Measurements from ENCODE around the gene KCNMA1. TPM values are rescaled to one million over a fixed set of nuclear protein-coding genes. Genes with fewer than 3 reads are reported as not detected.

Gene KCNMA1
- total and polyA plus RNA-seq, 4 experiments from 2014 or later = 0.26 TPM; not detected in 3

DNA sequence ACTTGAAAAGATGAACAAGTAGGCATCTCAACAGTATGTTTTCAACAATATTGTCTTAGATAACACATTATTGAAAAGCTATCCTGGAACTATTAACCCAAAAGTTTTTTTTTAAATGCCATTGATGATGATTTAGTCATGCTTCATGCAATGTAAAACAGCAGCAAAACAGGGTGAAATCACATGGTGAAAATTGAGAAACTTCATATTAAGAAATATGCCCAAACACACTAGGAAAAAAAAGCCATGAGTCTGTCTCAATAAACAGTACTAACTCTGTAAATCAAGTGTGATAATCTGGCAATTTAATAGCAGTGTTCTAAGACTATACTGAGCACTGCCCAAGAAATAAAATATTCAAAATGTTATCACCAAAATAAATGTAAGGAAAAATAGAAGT, 613.1 kb downstream of the KCNMA1 start:
- Histone ChIP-seq H3K4me3 (ENCODE audit: low read length in 2 of 2) (no peak overlapping the region), H3K27me3 (ENCODE audit: insufficient read depth, low read length) (no peaks in the 10 kb centered on the region), H3K9me3 (ENCODE audit: control insufficient read depth in 1 of 2, low read length in 2 of 2) (no peaks in the 10 kb centered on the region), H3K4me1 (ENCODE audit: insufficient read depth, low read length) (no peaks in the 10 kb centered on the region), H3K36me3 (ENCODE audit: insufficient read depth, low read length) (no peaks in the 10 kb centered on the region), H3K27ac (ENCODE audit: low read depth, low read length) (no peak overlapping the region)
- intact Hi-C loops (cut with micrococcal nuclease) = no loop called here
- CTCF ChIA-PET (ENCODE audit: partially characterized antibody) = no interaction called here
- no peak for DNase-seq
- Mint-ChIP-seq H3K4me1 (no peaks in the 10 kb centered on the region), H3K27ac (no peak overlapping the region), H3K9me3 (peaks cover 0 to 4% (median 0%) of the 10 kb centered on the region in 8 donors), H3K36me3 (no peaks in the 10 kb centered on the region), H3K4me3 (no peak overlapping the region), H3K27me3 (peaks cover 4 to 5% of the 10 kb centered on the region in 2 donors)
- POLR2A ChIA-PET (ENCODE audit: partially characterized antibody) = no interaction called here

DNA sequence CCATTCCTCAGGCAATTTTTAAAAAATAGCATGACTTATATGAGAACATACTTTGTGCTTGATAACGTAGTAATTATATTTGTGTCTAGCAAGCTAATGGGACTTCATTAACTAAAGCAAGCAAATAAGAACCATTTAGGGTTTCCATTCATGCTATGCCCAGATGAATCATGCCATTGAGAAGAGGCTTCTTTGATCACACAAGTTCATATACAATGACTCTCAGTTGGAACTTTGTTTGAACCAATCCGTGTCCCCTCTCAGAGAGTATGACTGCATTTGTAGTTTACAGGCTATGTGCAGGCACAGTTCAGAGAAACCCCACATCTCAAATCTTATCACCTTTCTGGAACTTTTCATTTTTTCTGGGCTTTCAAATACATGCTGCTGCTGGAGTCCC, 614.2 kb downstream of the KCNMA1 start:
- DNase-seq = no peak
- Histone ChIP-seq H3K27ac (ENCODE audit: low read depth, low read length) (no peak overlapping the region), H3K4me3 (ENCODE audit: low read length in 2 of 2) (no peak overlapping the region), H3K36me3 (ENCODE audit: insufficient read depth, low read length) (no peaks in the 10 kb centered on the region), H3K9me3 (ENCODE audit: control insufficient read depth in 1 of 2, low read length in 2 of 2) (no peaks in the 10 kb centered on the region), H3K27me3 (ENCODE audit: insufficient read depth, low read length) (no peaks in the 10 kb centered on the region), H3K4me1 (ENCODE audit: insufficient read depth, low read length) (no peaks in the 10 kb centered on the region)
- no peaks in the 10 kb centered on the region for H3K36me3 Mint-ChIP-seq
- intact Hi-C loops (cut with micrococcal nuclease) = no loop called here
- no peaks in the 10 kb centered on the region for H3K4me1 Mint-ChIP-seq
- no peak overlapping the region for H3K4me3 Mint-ChIP-seq
- POLR2A ChIA-PET (ENCODE audit: partially characterized antibody) = no interaction called here
- CTCF ChIA-PET (ENCODE audit: partially characterized antibody) = no interaction called here
- H3K9me3 Mint-ChIP-seq = peaks cover 0 to 4% (median 0%) of the 10 kb centered on the region in 8 donors
- H3K27me3 Mint-ChIP-seq = peaks cover 3 to 4% of the 10 kb centered on the region in 2 donors
- no peak overlapping the region for H3K27ac Mint-ChIP-seq

- Histone ChIP-seq H3K27me3 (ENCODE audit: insufficient read depth, low read length) (no peaks in the 10 kb centered on the region), H3K36me3 (ENCODE audit: insufficient read depth, low read length) (no peaks in the 10 kb centered on the region), H3K4me3 (ENCODE audit: low read length in 2 of 2) (no peak overlapping the region), H3K9me3 (ENCODE audit: control insufficient read depth in 1 of 2, low read length in 2 of 2) (no peaks in the 10 kb centered on the region), H3K4me1 (ENCODE audit: insufficient read depth, low read length) (no peaks in the 10 kb centered on the region), H3K27ac (ENCODE audit: low read depth, low read length) (no peak overlapping the region)
- CTCF ChIA-PET (ENCODE audit: partially characterized antibody) = no interaction called here
- Mint-ChIP-seq H3K9me3 (peaks cover 0 to 4% (median 0%) of the 10 kb centered on the region in 8 donors), H3K27ac (no peak overlapping the region), H3K36me3 (no peaks in the 10 kb centered on the region), H3K4me3 (no peak overlapping the region), H3K27me3 (peaks cover 1 to 3% of the 10 kb centered on the region in 2 donors), H3K4me1 (no peaks in the 10 kb centered on the region)
- POLR2A ChIA-PET (ENCODE audit: partially characterized antibody) = no interaction called here
- DNase-seq = no peak
- intact Hi-C loops (cut with micrococcal nuclease) = no loop called here
Measured at GRCh38 chr10:77022671-77023070, 614.9 kb downstream of the KCNMA1 start.

DNA sequence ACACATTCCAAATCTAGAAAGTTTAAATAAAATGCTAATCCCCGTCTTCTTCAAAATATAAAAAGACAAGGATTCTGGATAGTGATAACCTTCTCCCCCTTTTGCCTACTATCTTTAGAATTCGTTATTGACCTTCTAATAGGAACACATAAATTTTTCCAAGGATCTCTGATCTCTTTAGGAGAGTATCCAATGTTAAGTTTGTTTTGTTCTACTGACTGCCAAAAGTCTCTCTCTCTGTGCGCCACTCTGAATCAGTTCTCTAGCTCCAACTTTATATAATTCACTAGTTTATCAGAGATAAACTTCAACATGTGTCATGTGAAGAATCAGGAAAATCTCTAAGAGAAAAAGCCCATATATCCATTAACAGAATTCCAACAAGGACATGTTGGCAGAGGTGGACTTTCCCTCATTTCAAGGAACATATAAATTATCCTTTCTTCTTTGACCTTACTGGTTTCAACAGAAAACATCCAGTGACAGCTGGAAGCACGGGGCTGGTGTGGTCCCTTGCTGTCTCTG, 615.6 kb downstream of the KCNMA1 start:
- Mint-ChIP-seq H3K27me3 (peaks cover 1 to 3% of the 10 kb centered on the region in 2 donors), H3K4me3 (no peak overlapping the region), H3K9me3 (peaks cover 0 to 4% (median 0%) of the 10 kb centered on the region in 8 donors), H3K36me3 (no peaks in the 10 kb centered on the region), H3K4me1 (no peaks in the 10 kb centered on the region), H3K27ac (no peak overlapping the region)
- intact Hi-C loops (cut with micrococcal nuclease) = no loop called here
- Histone ChIP-seq H3K4me1 (ENCODE audit: insufficient read depth, low read length) (no peaks in the 10 kb centered on the region), H3K4me3 (ENCODE audit: low read length in 2 of 2) (no peak overlapping the region), H3K27ac (ENCODE audit: low read depth, low read length) (no peak overlapping the region), H3K9me3 (ENCODE audit: control insufficient read depth in 1 of 2, low read length in 2 of 2) (no peaks in the 10 kb centered on the region), H3K27me3 (ENCODE audit: insufficient read depth, low read length) (no peaks in the 10 kb centered on the region), H3K36me3 (ENCODE audit: insufficient read depth, low read length) (no peaks in the 10 kb centered on the region)
- DNase-seq = no peak
- POLR2A ChIA-PET (ENCODE audit: partially characterized antibody) = no interaction called here
- CTCF ChIA-PET (ENCODE audit: partially characterized antibody) = no interaction called here

DNA sequence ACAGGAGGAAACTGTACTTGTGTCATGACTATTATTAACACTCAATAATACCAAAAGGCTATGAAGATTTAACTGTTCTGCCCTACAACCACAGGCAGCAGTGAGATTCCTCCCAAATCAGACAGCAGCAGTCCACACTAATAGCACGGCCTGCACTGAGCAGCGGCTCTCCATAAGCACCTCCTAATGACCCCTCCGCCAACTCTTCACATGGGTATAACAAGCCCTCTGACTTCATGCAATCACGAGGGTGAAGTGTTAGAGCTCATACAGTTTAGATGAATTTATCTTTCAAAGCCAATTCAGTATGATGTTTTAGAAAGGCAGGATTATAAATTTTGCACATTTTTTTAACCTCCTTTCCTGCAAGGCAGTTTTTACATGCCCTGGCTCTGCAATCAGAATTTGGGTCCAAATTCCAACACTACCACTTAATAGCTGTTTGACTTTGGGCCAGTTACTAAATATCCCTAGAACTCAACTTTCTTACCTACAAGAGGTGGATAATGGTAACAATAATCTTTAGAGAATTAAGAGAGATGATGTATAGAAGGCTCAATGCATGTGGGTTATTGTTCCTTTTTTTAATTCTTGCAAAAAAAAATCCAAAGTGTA, 617.1 kb downstream of the KCNMA1 start:
- no peaks in the 10 kb centered on the region for H3K36me3 ChIP-seq (ENCODE audit: insufficient read depth, low read length)
- H3K9me3 ChIP-seq (ENCODE audit: control insufficient read depth in 1 of 2, low read length in 2 of 2) = no peaks in the 10 kb centered on the region
- H3K27ac ChIP-seq (ENCODE audit: low read depth, low read length) = no peak overlapping the region
- peaks cover 0 to 4% (median 0%) of the 10 kb centered on the region in 8 donors for H3K9me3 Mint-ChIP-seq
- no peak overlapping the region for H3K4me3 Mint-ChIP-seq
- no peaks in the 10 kb centered on the region for H3K4me1 Mint-ChIP-seq
- no peak for DNase-seq
- H3K36me3 Mint-ChIP-seq = no peaks in the 10 kb centered on the region
- no peak overlapping the region for H3K4me3 ChIP-seq (ENCODE audit: low read length in 2 of 2)
- CTCF ChIA-PET (ENCODE audit: partially characterized antibody) = no interaction called here
- POLR2A ChIA-PET (ENCODE audit: partially characterized antibody) = no interaction called here
- H3K27ac Mint-ChIP-seq = no peak overlapping the region
- peaks cover 1 to 3% of the 10 kb centered on the region in 2 donors for H3K27me3 Mint-ChIP-seq
- H3K27me3 ChIP-seq (ENCODE audit: insufficient read depth, low read length) = no peaks in the 10 kb centered on the region
- intact Hi-C loops (cut with micrococcal nuclease) = no loop called here
- H3K4me1 ChIP-seq (ENCODE audit: insufficient read depth, low read length) = no peaks in the 10 kb centered on the region

DNA sequence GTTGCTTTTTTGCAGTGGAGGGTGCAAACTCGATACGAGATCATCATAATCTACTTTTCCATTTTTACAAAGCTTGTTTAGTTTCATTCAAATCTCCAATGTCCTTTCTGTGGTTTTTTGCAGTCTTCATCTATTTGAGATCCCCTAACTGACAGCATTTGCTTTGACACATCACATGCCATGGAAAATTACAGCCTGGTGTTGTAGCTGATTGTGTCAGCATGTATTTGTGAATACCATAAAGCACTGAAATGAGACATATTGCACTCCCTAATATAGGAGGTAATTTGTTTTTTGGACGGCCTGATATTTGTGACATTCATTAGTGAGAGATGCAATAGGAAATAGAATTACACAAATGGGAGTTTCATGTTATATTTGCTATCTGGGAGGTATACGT, 620.8 kb downstream of the KCNMA1 start:
- no peaks in the 10 kb centered on the region for H3K9me3 ChIP-seq (ENCODE audit: control insufficient read depth in 1 of 2, low read length in 2 of 2)
- Mint-ChIP-seq H3K9me3 (peaks cover 0 to 2% (median 0%) of the 10 kb centered on the region in 8 donors), H3K36me3 (no peaks in the 10 kb centered on the region), H3K4me3 (no peak overlapping the region), H3K27me3 (peaks cover 0 to 7% of the 10 kb centered on the region in 2 donors), H3K4me1 (no peaks in the 10 kb centered on the region), H3K27ac (no peak overlapping the region)
- CTCF ChIA-PET (ENCODE audit: partially characterized antibody) = interaction anchor here (0.7 kb wide), 1 partner anchor 8 kb away, joined by 4 read pairs; no protein-coding TSS in a partner anchor
- H3K27me3 ChIP-seq (ENCODE audit: insufficient read depth, low read length) = no peaks in the 10 kb centered on the region
- no peak overlapping the region for H3K27ac ChIP-seq (ENCODE audit: low read depth, low read length)
- intact Hi-C loops (cut with micrococcal nuclease) = no loop called here
- POLR2A ChIA-PET (ENCODE audit: partially characterized antibody) = no interaction called here
- no peaks in the 10 kb centered on the region for H3K4me1 ChIP-seq (ENCODE audit: insufficient read depth, low read length)
- no peaks in the 10 kb centered on the region for H3K36me3 ChIP-seq (ENCODE audit: insufficient read depth, low read length)
- no peak for DNase-seq
- H3K4me3 ChIP-seq (ENCODE audit: low read length in 2 of 2) = no peak overlapping the region

DNA sequence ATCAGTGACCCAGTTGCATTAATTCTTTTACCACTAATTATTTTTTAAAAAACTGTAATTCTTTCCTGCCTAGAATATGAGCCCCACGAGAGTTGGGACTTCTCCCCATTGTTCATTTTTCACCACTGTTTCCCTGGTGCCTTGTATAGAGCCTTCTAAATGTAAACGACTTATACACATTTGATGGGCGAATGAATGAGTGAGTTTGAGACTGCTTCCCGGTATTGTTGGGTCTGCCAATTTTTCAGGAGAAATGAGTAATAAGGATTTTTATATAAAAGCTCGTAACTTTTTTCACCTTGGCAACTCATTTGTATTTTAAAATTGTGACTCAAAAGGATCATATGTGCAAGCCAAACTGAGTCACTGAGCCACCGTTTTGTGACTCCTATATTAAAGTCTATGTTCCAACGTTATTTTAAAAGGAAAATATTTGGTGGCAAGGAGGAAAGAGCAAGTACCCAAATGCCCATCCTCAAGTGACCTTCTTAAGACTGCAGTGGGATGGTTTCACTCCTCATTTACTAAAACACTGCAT, 621.3 kb downstream of the KCNMA1 start:
- no peak overlapping the region for H3K4me3 ChIP-seq (ENCODE audit: low read length in 2 of 2)

More for the DNA sequence above, 621.3 kb downstream of the KCNMA1 start:
- DNase-seq = no peak
- H3K36me3 Mint-ChIP-seq = no peaks in the 10 kb centered on the region
- no peaks in the 10 kb centered on the region for H3K4me1 Mint-ChIP-seq
- Histone ChIP-seq H3K36me3 (ENCODE audit: insufficient read depth, low read length) (no peaks in the 10 kb centered on the region), H3K27me3 (ENCODE audit: insufficient read depth, low read length) (no peaks in the 10 kb centered on the region), H3K9me3 (ENCODE audit: control insufficient read depth in 1 of 2, low read length in 2 of 2) (no peaks in the 10 kb centered on the region), H3K4me1 (ENCODE audit: insufficient read depth, low read length) (no peaks in the 10 kb centered on the region), H3K27ac (ENCODE audit: low read depth, low read length) (no peak overlapping the region)
- H3K9me3 Mint-ChIP-seq = peaks cover 0 to 2% (median 0%) of the 10 kb centered on the region in 8 donors
- no peak overlapping the region for H3K27ac Mint-ChIP-seq
- POLR2A ChIA-PET (ENCODE audit: partially characterized antibody) = no interaction called here
- peaks cover 0 to 7% of the 10 kb centered on the region in 2 donors for H3K27me3 Mint-ChIP-seq
- intact Hi-C loops (cut with micrococcal nuclease) = no loop called here
- CTCF ChIA-PET (ENCODE audit: partially characterized antibody) = interaction anchor here (0.7 kb wide), 1 partner anchor 8 kb away, joined by 4 read pairs; no protein-coding TSS in a partner anchor
- no peak overlapping the region for H3K4me3 Mint-ChIP-seq

Measured in CD4-positive, alpha-beta memory T cell (primary cell).